ENCODE results near the gene GNE. TPM values are rescaled to one million over a fixed set of nuclear protein-coding genes. Genes with fewer than 3 reads are reported as not detected.

Gene GNE
- total and polyA plus RNA-seq, 2 of the 13 experiments (the other 11 are each of a cell fraction or from before 2014, with no cell fraction given) = 16.1 to 24.1 TPM

GRCh38 chr9:36166168-36166927 is 91.9 kb downstream of the GNE start (continued):
- TF ChIP-seq IKZF5 (CRISPR knock-in tag; IDR thresholded peaks at IDR 0.05) = no peak
- TF ChIP-seq MEIS2 (CRISPR knock-in tag; IDR thresholded peaks at IDR 0.05) = no peak
- TF ChIP-seq ZNF557 (CRISPR knock-in tag; IDR thresholded peaks at IDR 0.05) = 0 out of 2 replicates have a peak, but pooled peaks have one; percentile 25
- no peak for TF ChIP-seq KIAA2018 (CRISPR knock-in tag; IDR thresholded peaks at IDR 0.05; ENCODE audit: borderline replicate concordance)
- peak; percentile 31; the same call in 1 of the 2 replicates for TF ChIP-seq NFKB2 (CRISPR knock-in tag; IDR thresholded peaks at IDR 0.05; ENCODE audit: borderline replicate concordance)
- no peak for TF ChIP-seq ZNF672 (CRISPR knock-in tag; IDR thresholded peaks at IDR 0.05)
- peak; percentile 26; the same call in 1 of the 2 replicates for TF ChIP-seq SMC3 (IDR thresholded peaks at IDR 0.05; ENCODE audit: low read length)
- 0 out of 2 replicates have a peak, but pooled peaks have one; percentile 35 for TF ChIP-seq PITX1 (CRISPR knock-in tag; IDR thresholded peaks at IDR 0.05)
- TF ChIP-seq EHMT2 (IDR thresholded peaks at IDR 0.05; ENCODE audit: borderline replicate concordance, low read depth, low read length) = no peak
- TF ChIP-seq ZNF768 (CRISPR knock-in tag; IDR thresholded peaks at IDR 0.05) = peak; percentile 44; the same call in 1 of the 2 replicates
- TF ChIP-seq MEIS1 (CRISPR knock-in tag; IDR thresholded peaks at IDR 0.05; ENCODE audit: borderline replicate concordance) = no peak
- no peak; the same call in 1 of the 2 replicates for TF ChIP-seq ZBTB10 (CRISPR knock-in tag; IDR thresholded peaks at IDR 0.05; ENCODE audit: borderline replicate concordance)
- no peak for TF ChIP-seq U2AF2 (IDR thresholded peaks at IDR 0.05; ENCODE audit: low read depth, low read length)
- TF ChIP-seq ZKSCAN5 (CRISPR knock-in tag; IDR thresholded peaks at IDR 0.05) = no peak
- TF ChIP-seq SP140L (CRISPR knock-in tag; IDR thresholded peaks at IDR 0.05; ENCODE audit: borderline replicate concordance) = no peak
- no peak for TF ChIP-seq POLR2AphosphoS2 (IDR thresholded peaks at IDR 0.05; ENCODE audit: low read depth, low read length)
- TF ChIP-seq ARNT2 (CRISPR knock-in tag; IDR thresholded peaks at IDR 0.05; ENCODE audit: low read depth) = no peak
- no peak for TF ChIP-seq DPF2 (CRISPR knock-in tag; IDR thresholded peaks at IDR 0.05; ENCODE audit: borderline replicate concordance, low read depth)
